GM18520 (cell line): Measurements from ENCODE around the gene PSMA6.
"Not testable (repeated sequence)": the region's sequence is repeated elsewhere in the genome, so short reads cannot be mapped to it uniquely, and the experiment has no call there.

Experiments used
- ATAC-seq: cut with Tn5 transposase; IDR thresholded peaks from one replicate; pipeline ENCODE4 v1.9.1; 2021; ENCODE audit not compliant: unreplicated experiment

Gene PSMA6

GRCh38 chr14:35292051-35292769 is at the start of gene PSMA6:
Gene PSMA6, plus strand, starts transcription at chr14:35292382. Its CDS starts 95 bp downstream, at chr14:35292477.
- ATAC-seq, result peak; percentile 90

DNA sequence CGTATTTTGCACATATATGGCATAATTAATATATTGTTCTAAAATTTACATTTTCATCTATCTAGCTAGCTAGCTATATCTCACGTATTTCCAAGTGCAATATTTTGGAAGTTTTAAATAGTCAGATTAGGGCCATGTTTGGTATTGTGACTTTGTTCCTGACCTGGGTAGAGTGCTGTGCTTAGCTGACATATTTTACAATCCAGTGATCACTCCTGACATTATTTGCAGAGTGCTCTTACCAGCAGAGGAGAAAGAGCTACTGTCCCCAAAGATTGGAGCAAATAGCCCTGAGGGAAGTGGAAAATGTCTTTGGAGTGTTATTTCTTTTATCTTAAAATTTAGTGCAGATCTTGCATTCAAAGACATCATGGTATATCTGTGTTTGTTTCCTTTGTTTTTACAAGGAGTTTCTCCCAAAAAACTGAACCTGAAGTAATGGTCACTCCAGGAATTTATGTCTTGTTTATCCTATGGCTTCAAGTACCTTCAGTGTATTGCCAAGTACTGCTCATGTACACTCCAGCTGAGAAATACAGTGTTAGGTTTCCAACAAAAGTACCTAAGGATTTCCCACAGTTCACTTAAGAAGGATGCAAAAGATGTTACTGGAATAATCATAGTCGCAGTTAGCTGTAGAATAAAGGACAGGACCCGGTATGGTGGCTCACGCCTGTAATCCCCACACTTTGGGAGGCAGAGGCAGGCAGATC is 49.4 kb upstream of the PSMA6 start:
- no peak for ATAC-seq

DNA sequence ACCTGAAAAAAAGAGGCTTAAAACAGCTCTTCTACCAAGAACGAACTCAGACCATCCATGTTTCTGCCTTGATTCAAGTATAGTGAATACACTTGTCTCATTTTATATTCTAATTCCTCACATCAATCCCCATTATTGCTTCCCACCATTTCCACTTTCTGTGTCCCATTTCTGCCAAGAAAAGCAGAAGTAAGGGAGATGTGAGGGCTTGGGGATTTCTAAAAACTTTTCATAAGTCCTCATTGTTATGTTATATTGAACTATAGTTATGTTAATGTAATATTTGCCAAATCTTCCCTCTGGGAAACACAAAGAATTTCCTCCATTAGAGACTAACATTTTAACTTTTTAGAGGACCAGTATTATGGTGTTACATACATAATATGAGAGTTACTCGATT is 48.2 kb upstream of the PSMA6 start:
- no peak for ATAC-seq

DNA sequence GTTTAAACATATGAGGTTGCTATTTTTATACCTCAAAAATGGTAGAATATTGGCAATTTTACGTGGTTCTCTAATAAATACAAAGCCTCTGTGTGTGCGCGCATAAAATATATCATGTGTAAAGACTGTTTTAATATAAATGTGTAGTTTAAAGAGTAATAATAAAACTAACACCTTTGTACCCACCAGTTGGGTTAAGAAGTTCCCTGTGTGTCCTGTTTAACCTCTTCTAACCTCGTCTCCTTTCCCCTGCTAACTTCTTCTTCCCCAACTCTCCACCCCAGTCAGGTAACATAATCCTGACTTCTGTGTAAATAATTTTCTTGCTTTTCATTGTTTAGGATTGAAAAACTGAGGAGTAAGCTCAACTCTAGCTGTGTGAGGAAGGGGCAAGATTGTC is 47.6 kb upstream of the PSMA6 start:
- no peak for ATAC-seq

- no peak for ATAC-seq
These were observed 47.1 kb upstream of the PSMA6 start for GRCh38 chr14:35245051-35245450.

DNA sequence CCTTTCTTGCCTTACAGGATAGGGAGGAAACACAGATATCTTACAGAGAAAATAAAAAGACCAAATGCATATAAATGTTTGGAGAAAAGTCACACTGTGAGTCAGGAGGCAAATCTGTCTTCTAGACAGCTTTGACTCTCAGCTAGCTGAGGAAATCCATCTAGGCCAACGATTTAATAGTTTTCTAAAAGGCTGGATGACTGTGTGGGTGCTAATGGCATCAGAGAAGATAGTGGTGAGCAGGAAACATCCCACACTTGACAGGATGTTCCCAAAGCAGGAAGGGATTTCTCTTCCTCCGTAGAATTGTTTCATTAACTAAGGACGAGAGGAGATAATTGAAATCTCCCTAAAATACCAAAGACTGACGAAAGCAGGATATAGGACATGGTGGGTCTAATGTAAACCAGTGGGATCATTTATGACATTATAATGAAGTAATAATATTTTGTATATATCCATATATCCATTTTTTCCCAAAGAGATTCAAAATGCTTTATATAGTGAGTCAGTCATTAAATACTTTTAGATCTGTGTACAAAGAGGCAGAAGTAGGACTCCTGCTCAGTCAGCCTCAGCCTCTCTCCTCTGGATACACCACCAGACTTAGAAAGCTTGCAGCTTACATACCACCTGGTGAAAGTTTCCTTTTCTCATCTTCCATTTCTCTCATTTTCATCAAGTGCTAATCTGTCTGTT is 44.3 kb upstream of the PSMA6 start:
- no peak for ATAC-seq

DNA sequence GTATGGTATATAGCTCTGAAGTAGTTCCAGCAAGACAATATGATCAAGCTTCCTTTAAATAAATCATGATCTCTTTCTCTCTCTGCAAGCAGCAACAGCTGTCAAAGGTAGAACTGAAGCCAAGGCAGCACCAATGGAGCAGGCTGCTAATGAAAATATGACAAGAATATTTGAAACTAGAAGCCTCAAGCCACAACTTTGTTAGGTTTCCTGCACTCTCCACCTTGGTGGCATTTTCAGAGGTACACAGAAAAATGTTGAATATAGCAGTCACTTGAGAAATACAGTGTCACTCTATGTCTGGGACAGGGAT is 43.8 kb upstream of the PSMA6 start:
- ATAC-seq, result no peak

GRCh38 chr14:35250319-35250718 is 41.9 kb upstream of the PSMA6 start:
- ATAC-seq, result no peak

DNA sequence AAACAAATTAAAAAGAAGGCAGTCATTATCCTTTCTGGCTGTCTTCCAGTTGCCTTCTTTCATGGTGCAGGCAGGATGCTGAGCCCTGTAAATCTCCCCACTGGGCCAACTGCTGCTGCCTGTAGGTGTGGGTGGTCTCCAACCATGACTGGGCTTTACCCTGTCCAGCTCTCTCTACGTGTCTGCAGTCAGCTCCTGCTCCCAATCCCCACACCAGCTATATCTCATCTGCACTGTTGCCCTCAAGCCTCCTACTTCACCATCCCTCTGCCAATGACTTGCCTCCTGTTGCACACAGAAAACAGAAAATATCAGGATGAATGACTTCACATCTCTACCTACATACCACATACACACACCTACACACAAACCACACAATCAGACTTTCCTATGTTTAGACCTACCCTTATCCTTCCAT is 39.7 kb upstream of the PSMA6 start:
- no peak for ATAC-seq

DNA sequence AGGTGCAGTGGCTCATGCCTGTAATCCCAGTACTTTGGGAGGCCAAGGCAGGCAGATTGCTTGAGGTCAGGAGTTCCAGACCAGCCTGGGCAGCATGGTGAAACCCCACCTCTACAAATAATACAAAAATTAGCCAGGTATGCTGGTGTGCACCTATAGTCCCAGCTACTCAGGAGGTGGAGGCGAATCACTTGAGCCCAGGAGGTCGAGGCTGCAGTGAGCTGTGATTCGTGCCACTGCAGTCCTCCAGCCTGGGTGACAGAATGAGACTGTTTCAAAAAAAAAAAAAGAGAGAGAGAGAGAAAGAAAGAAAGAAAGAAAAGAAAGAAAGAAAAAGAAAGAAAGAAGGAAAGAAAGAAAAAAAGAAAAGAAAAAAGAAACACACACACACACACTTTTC is 39.1 kb upstream of the PSMA6 start:
- ATAC-seq, result not testable (repeated sequence)

- not testable (repeated sequence) for ATAC-seq
These were observed 38.1 kb upstream of the PSMA6 start for GRCh38 chr14:35254034-35254622.

DNA sequence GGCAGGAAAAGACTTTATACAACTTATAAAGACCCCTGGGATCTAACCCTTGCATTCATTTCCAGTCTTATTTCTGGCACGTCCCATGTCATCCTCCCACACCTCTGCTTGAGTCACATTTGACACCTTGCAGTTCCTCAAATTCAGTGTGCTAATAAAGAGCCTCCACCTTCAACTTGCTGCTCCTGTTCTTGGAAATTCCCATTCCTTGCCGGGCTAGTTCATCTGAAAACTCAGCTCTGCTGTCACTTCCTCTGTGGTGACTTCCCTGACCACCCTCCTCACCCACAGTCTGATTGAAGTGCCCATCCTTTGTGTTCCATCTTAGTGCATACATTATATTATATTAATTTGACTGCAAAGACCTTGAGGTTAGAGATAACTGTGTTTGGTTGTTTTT is 37.4 kb upstream of the PSMA6 start:
- no peak for ATAC-seq

GRCh38 chr14:35255711-35256110 is 36.5 kb upstream of the PSMA6 start:
- ATAC-seq, result no peak

GRCh38 chr14:35257809-35258208 is 34.4 kb upstream of the PSMA6 start:
- ATAC-seq, result no peak

DNA sequence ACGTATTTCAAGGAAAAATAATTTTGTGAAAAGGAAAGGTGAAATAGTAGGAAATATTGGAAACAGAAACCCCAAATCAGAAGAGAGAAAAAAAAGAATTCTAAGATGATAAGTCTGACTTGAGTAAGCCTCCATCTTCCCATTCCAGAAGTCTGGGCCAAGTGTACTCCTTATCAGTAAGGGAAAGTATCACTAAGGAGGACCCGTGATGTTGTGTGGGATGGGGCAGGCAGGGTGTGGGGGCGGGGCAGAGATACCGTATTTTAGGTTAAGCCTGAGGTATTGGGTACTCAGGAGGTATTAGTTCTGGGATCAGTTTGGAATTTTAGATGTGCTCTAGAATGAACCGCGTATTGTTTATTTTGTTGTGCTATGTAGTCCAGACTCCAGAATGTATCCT is 33.8 kb upstream of the PSMA6 start:
- ATAC-seq, result no peak

GRCh38 chr14:35261774-35262173 is 30.4 kb upstream of the PSMA6 start:
- no peak for ATAC-seq

- no peak for ATAC-seq
These were observed 29.7 kb upstream of the PSMA6 start for GRCh38 chr14:35262436-35262835.

DNA sequence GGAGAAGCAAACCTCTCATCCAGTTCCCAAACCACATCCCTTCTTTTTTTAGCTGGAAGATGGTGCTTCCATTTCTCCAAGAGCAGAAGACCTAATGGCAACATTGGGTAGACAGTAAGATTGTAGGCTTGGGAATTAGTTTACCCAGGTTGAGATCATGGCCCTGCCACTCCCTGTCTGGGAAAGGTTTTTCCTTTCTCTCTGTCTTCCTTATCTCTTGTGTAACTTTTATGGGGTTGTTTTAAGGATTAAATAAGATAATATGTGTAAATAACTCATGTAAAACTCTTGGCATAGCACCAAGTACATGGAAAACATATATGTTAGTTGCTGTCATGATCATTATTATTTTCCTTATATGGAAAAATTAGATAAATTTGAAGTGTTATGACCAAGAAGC is 23.2 kb upstream of the PSMA6 start:
- ATAC-seq, result no peak

DNA sequence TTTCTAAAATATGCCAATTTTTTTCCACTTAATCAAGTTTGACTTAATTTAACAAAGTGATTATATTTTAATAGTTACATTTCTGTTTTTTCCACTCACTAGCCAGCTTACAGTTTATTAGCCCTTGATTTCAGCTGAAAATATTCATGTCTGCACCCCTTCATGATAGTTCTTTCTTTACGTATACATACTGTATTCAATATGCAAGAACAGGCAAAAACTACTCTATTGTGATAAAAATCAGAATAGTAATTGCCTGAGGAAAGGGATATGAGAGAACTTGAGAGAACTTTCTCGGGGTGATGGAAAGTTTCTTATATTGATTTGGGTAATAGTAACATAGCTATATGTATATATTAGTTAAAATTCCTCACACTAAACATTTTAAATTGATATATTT is 17.4 kb upstream of the PSMA6 start:
- ATAC-seq, result no peak

DNA sequence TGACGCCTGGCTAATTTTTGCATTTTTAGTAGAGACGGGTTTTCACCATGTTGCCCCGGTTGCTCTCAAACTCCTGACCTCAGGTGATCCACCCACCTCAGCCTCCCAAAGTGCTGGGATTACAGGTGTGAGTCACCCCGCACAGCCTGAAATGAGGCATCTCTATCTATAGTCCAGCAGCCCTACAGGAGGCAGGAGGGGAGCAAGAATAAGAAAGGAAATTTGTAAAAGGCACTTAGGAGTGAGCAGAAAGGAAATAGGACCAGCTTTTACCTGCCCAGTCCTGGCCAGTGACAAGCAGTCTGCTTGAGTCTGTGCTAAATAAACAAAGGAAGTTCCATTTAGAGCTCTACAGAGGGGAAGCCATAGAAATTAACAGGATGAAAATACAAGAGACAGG is 15.0 kb upstream of the PSMA6 start:
- ATAC-seq, result no peak

DNA sequence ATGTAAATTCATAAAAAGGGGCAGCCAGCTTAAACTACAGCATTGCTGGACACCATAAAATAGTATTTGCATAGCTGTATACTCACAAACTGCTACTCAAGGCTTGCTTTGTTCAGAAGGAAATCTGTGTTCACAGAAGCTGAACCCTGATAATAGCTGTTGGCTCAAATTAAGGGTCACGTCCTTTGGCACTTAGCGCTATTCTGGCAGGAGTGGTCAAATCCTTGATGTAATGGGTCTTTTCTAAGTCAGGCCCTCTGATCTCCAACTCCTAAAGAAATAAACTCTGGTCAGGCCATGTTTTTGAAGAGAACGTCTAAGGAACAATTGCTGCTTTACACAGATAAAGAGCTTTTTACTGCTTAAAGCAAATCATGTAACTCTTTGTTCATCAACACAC is 12.8 kb upstream of the PSMA6 start:
- ATAC-seq, result no peak

DNA sequence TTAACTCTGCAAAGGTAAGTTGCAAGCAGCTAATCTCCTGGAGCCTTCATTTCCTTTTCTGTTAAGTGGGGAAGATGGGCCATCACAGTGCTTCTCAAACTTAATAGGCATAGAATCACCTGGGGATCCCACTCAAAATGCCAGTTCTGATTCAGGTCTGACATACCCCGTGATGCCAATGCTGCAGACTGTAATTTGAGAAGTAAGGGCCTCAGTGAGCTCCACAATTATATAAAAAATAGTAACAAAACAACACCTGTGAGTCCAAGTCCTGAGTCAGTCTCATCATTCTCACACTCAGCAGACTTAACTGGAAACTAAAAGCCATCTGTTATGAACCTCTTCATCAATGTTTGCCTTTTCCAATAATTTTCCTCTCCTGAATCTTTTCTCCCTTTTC is 10.8 kb upstream of the PSMA6 start:
- ATAC-seq, result no peak
